GM21447 (cell line): ENCODE data around the gene ERCC6.

Experiments used
- ATAC-seq: cut with Tn5 transposase; IDR thresholded peaks from one replicate; pipeline ENCODE4 v1.9.1; 2021; ENCODE audit not compliant: unreplicated experiment

ERCC6 gene

DNA sequence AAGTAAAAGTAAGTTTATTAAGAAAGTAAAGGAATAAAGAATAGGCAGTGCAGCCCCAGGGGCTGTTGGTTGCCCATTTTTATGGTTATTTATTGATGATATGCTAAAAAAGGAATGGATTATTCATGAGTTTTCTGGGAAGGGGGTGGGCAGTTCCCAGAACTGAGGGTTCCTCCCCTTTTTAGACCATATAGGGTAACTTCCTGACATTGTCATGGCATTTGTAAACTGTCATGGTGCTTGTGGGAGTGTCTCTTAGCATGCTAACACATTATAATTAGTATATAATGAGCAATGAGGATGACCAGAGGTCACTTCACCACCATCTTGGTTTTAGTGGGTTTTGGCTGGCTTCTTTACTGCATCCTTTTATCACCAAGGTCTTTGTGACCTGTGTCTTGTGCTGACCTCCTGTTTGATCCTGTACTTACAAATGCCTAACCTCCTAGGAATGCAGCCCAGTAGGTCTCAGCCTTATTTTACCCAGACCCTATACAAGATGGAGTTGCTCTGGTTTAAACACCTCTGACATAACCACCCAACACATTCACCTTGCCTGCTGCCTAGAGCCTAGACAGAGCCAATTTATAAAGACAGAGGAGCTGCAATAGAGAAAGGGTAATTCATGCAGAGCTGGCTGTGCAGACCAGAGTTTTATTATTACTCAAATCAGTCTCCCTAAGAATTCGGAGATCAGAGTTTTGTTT is 10.9 kb upstream of the ERCC6 start:
- no peak for ATAC-seq

DNA sequence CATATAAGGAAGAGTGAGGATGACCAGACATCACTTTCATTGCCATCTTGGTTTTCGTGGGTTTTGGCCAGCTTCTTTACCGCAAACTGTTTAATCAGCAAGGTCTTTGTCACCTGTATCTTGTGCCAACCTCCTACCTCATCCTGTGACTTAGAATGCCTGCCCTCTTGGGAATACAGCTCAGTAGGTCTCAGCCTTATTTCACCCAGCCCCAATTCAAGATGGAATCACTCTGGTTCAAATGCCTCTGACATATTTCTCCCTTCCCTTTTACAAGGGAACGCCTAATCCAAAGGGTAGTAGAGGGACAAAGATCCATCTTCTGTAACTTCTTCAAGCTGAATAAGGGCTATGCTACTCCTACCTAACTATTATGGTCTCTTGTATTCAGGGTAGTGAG is 4.7 kb upstream of the ERCC6 start:
- no peak for ATAC-seq

DNA sequence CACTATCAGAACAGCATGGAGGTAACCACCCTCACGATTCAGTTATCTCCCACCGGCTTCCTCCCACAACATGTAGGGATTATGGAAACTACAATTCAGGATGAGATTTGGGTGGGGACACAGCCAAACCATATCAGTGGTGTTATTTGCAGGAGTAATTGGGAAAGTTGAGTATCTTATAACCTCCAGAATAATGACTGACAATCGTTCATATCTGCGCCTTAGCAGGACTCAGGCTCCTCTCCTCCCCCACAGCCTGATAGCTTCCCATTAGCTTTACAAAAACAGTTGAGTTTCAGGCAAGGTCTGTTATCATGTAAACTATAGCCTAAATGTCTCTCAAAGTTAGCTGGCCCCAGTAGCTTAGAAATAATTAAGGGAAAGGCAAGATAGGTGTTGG is 3.4 kb upstream of the ERCC6 start:
- ATAC-seq, result no peak

DNA sequence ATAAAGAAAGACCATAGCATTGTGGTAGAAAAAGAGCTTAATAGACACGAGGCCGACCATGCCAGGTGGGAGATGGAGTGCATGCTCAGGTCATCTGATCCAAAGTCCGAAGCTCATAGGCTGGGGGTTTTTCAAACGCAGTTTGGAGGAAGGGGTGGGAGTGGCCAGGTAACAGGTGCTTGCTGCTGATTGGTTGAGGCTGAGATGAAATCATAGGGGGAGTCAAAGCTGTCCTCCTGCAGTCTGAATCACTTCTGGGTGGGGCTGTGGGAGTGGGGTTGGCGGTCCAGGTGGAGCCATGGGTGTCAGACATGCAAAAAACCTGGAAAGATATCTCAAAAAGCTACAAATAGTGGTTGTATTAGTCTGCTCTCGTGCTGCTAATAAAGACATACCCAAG is 2.8 kb upstream of the ERCC6 start:
- no peak for ATAC-seq

DNA sequence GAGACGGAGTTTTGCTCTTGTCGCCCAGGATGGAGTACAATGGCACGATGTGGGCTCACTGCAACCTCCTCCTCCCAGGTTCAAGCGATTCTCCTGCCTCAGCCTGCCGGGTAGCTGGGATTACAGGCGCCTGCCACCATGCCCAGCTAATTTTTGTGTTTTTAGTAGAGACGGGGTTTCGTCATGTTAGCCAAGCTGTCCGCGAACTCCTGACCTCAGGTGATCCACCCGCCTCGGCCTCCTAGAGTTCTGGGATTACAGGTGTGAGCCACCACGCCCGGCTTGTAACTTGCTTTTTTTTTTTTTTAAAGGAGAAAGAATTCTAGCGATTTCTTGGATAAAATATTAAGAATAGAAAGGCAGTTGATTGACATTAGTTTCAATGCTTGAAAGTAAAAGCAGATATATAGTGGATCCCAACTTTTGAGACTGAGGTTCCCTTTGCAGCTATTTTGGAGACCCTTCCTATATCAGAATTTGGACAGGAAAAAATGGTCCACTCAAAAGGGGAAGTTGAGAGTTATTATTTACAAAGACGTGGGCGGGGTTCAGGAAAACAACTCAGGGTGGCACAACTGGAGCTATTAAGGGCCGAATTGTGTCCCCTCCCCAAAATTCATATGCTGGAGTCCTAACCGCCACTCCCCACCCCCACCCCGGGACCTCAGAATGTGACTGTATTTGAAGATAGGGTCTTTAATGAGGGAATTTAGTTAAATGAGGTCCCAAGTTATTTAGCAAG is 1.3 kb upstream of the ERCC6 start:
- ATAC-seq, result no peak

DNA sequence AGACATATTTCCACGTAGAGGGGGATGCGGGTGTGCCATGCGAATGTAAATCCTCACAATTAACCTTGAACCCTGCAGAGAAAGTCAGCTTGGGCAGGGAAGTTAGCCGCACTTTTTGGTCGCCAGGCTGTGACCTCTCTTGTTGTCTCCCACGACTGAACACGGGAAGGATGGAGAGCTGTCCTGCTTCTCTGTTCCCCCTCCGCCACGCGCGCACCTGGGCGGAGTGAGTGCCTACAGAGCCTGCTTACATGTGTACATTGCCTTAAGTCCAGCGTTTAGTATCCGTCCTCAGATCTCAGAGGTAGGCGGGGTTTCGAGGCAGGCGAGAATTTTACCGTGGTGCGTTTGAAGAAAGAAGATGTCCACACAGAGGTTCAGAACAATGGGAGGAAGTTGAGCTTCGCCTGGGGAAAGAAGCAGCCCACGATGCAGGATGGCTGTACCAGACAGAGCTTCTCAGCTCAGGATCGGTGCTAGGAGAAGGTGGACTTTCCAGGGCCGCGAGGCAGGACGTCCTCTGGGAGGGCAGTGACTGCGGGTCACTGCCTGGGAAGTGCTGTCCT is 482 bp upstream of the ERCC6 start:
- ATAC-seq, result peak; percentile 6

DNA sequence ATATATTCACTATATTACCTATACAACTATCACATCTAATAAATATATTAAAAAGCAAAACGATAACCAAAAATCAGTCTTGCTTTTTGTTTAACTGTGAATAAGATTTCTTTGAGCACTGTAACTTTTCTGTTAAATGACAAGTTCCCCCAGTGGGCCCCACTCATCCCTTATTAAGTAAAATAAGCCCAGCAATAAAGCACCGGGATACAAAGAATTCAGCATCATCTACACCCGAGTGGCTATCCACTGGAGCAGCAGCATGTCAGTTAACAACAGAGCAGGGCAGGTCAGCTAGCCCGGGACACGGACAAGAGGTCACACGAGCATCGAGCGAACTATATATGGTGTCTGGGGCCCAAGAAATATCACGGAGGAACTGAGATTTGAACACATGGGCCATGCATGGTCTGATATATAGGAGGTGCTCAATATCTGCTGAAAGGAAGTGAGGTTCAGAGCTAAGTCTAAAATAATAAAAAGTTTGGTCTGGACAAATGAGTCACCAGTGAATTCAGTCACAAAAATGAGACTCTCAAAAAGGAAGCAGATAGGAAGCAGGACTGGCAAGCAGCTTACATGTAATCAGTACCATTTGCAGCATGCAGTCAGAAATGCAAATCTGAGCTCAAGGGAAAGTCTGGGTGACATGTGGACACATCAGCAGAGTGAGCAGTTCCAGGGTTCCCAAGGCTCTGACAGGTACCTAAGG is 4.1 kb downstream of the ERCC6 start:
- ATAC-seq, result peak; percentile 59

DNA sequence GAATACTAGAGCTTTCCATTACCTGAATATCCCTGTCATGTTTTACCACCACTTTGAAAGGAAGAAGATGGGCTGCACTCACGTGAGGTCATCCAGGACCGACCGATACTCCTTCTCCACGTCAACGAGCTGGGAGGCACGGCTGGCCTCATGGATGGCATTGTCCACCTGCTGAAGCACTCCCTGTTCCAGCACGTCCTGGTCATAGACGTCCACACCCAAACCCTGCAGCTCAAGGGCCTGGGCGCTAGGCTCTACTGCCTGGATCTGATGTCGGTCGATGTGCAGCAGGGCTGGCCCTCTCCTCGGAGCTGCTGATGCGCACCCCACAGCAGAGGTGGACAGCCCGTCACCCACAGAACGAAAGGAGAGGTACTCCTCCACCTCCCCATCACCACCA is 6.5 kb downstream of the ERCC6 start:
- no peak for ATAC-seq

DNA sequence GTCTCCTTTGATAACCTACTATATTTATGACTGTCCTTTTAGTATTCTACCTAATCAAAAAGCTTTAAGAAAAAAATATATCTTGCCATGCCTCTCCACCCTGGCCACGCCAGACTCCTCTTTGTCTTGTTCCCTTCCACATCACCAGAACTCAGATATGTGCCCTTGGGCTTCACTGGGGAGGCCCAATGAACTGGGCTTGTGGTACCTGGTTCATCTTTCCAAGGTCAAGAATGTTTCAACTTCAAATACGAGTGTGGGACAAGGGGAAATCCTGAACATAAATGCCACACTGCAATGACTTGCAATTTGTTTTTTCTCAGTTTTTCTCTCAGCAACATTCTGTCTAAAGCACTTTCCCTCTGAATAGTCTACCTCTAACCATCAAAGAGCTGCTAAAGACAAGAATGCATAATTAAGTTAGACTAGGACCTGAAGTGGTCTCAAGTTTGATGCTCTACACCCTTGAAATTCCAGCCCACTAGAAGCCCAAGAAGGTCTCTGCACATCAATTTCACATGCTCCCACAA is 9.9 kb downstream of the ERCC6 start:
- no peak for ATAC-seq

DNA sequence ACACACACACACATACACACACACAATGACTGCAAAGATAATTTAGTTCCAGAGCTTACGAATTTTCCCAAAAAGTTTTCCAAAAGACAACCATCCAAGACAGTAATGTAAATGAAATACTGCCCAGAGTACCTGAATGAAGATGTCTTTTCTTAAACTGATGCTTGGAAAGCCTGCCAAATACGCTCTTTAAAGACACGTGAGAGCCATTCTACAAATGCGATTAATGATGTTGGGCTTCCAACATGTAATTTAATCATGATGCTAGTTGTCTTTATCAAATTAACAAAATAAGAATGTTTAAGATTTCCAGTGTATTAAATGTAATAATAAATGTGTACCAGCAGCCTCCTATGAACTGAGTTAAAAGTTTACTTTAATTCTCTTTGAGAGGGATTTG is 11.1 kb downstream of the ERCC6 start:
- no peak for ATAC-seq

DNA sequence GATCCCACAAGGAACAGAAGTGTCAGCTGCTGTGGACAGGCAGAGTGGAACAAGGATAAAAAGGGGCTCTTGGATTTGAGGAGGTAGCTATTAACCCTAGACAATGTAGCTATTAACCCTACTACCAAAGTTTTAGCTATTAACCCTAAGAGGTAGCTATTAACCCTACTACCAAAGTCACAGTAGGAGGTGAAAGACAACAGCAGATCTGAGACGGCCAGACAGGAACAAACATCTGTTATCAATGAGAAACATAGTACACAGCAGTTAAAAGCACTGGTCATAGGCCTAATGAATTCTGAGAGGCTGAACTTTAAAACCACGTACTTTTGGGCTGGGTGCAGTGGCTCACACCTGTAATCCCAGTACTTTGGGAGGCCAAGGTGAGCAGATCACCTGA is 11.9 kb downstream of the ERCC6 start:
- ATAC-seq, result no peak

DNA sequence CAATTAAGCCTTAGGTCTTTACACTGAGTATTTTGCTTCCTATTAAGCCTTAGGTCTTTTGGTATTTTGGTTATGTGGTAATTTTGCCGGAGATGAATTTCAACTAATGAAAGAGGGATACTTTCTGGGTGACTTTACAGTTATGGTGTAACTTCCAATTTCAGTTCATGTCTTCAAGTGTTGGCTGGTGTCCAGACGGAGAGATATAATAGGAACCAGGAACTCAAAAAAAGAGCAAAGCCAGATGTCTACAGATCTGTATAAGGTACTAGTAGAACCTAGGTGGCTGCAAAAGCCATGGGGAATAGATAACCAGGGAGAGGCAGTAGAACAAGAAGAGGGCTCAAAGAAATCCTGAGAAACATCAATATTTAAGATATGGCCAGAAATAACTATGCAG is 12.3 kb downstream of the ERCC6 start:
- no peak for ATAC-seq

DNA sequence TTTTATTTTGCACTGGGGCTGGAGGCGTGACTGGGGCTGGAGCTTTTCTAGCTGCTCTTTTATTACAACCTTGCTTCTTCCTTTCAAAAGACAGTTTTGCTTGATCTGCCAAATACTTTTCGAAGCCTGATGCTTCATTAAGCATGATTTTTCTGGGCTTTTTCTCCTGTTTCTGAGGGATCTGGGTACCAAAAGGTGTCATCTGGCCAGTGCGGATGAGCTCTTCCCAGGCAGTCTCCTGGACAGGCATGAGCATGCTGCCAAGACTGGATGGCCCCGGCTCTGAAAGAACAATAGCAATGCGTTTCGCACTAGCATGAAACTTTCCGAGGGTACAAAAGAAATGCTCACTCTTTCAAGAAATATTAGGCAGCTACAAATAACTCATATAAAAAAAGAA is 14.4 kb downstream of the ERCC6 start:
- ATAC-seq, result no peak

DNA sequence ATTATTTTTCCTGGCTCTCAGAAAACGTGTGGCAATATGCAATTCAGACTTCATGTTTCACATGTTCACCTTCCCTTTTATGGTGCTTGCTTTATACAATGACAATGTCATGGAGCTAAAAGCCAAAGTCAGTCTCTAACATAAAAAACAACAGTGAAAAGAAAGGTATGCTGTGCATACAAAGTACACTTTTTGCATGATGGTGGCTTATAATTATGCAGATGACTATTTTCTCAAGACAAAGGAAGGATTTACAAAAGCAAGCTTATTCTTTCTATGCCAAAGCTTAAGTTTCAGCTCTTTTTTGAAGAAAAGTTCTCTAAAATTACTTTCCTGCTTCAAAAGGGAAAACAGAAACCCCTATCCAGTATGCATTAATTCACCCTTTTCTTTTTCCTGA is 15.6 kb downstream of the ERCC6 start:
- ATAC-seq, result no peak

DNA sequence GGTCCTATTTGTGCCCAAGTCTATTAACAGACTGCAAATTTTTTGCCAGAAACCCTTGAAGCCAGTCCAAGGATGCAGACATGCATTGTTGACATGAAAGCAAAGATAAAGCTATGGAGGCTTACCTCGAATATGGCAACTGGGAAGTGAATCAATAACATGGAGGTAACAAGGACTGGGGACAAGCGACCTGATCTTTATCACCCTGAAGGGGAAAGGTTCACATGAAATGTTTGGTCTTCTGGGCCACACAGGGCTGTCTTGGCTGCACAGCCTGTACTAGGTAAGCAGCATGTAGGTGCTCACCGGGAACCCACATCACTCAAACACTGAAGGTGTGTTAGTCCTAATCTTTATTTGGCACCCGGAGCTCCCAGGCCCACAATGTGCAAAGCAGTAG is 17.9 kb downstream of the ERCC6 start:
- no peak for ATAC-seq

DNA sequence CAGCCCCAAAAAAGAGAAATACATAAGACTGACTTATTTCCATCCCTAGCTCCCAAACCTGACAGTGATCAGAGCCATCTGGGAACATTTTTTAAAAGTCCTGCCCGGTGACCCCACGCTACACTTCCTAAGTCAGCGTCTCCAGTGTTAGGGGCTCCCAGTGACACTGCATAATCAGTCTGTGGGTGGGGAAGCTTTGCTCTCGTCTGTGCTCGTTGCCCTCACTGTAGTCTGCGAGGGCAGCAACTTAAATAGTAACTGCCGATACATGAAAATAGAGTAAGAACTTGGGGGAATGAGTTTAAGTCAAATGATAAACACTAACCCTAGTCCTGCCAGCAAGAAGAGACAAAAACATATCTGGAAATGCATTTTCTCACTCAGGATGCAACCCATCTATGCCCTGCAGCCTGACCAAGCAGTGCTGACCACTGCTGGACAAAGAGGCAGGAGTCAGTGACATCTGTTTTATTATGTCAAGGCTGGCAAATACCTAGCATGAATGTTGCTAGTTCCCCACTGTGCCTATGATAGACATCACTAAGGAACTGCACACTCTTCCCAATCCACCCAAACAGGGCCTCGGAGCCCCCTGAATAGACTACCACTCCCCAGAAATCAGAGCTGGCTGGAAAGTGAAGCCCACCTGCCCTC is 18.7 kb downstream of the ERCC6 start:
- no peak for ATAC-seq

DNA sequence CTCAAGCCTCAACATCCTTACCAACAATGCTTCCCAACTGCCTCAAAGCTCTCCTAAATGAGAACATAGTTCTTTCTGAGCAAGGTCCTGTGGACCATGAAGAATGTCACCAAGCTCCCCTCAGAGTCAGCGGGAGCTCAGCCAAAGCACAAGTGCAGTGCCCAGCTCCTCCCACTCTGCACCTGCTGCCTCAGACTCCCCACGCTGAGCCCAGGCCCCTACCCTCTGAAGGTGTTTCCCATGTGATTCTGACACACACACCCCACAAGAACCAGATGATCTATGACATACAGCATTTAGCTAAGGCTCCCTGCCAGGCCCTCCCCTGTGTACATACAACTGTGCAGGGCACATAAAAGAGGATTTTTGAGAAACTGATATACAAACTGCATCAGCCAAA is 19.2 kb downstream of the ERCC6 start:
- ATAC-seq, result no peak

DNA sequence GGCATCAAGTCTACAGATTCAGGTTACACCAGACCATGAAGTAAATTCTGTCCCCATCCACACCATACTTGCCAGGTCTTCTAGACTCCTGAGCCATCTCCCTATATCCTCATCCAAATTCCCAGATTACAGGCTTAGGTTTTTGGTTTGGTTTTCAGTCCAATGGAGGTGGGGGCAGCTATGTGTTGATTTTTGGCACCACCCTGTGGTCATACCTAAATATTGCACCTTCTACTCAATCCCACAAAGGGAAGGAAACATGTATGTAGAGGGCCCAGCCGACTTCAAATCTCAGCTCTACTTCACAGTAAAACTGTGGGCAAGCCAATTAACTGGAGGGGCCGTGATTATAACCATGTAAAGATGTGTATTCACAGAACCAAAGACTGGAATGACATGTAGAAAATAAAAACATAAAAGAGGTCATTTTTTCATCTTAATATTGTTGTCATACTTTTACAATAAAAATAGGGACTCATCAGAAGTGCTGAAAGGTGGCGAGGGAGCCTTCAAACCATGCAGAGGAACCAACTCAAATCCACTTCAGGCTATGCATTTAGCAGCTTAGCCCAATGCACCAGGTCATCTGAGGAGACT is 19.8 kb downstream of the ERCC6 start:
- ATAC-seq, result no peak

DNA sequence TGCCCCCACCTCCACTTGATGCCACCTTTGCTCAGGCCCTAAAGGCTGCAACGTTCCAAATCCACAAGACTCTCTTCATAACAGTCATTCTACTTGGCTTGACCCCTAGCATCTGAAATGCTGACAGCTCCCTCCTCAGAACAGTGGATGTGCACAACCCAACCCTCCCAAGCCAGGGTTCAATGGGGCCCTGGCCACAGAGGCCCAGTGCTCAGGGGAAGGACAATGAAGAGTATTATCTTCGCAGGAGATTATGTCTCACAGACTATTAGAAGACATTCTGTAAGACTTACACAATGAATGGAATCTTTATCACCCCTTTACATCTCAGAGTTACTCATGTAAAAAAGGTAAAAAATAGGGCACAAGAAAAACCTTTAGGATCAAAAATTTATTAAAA is 20.4 kb downstream of the ERCC6 start:
- ATAC-seq, result no peak

DNA sequence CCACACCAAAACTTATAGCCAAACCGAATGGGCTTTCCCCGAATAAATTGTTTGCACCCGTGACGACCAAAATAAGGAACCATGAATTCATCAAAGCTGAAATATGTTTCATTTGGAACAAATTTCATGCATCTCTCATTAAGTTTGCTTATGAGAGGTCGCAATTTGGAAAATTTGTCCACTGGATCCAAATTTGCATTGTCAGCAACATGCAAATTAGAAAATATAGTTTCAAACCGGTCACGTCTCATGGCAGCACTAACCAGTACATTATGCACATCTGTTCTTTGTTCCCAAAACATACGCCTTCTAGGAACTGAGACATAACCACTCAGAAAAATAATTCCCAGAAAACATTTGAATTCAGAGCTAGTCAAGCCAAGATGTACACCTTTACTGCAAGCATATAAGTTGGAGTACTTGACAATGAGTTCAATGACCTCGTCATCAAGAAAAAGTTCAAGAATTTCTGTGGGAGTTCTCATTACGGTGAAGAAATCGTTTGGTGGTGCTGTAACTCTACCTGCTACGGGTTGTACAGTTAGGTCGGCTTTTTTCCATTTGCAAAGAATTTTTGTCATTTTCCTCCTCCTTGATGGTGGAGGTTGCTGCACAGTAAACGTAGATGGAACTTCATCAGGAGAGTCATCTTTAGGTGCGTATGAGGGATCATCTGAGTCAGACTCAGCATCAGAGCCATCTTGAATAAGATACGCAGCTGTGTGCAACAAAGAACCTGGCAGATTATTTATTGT is 22.5 kb downstream of the ERCC6 start:
- no peak for ATAC-seq
